HEK293T (cell line): ENCODE measurements around the gene ZER1.

Experiments
- ARNT ChIP-seq: fragments of 450-650 bp; IDR thresholded peaks from 2 replicates; pipeline ENCODE4 v1.6.1; 2017; ENCODE audit warnings: mild to moderate bottlenecking
- L3MBTL2 ChIP-seq: fragments of 450-650 bp; conservative IDR thresholded peaks from 2 replicates; pipeline ENCODE4 v1.6.1; 2016; ENCODE audit warnings: mild to moderate bottlenecking
- ZNF384 ChIP-seq: fragments of 450-650 bp; IDR thresholded peaks from 2 replicates; pipeline ENCODE4 v1.6.1; 2016

DNA sequence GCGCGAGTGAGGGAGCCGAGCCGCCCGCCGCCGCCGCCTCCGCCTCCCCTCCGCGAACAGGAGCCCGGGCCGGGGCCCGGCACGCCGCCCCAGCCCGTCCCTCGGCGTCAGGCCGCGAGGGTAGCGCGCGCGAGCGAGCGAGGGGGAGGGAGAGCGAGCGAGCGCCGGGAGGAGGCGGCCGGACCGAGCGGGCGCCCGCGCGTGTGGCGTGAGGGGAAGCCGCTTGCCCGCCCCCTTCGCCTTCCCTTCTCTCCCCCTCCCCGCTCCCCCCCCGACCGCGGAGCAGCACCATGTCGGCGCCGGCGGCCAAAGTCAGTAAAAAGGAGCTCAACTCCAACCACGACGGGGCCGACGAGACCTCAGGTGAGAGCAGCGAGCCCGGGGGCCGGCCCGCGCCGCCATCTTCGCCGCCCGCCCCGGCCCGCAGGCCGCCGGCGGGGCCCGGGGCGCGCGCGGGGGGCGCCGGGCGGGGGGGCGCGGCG lies 82.4 kb downstream of the ZER1 start:
- TF ChIP-seq ZNF384 (no peak), ARNT (no peak), L3MBTL2 (no peak)
